Lower lobe of right lung (tissue), 2 donors: ENCODE measurements around the gene STAMBP. TPM values are rescaled to one million over a fixed set of nuclear protein-coding genes. Genes with fewer than 3 reads are reported as not detected.

ENCODE experiments used
- ATAC-seq, 2 donors: fragments of 200-7000 bp; cut with Tn5 transposase; one replicate each; pipeline ENCODE4 v1.9.1; 2020 to 2022; ENCODE audit warnings: mild to moderate bottlenecking in 2 of 2, moderate library complexity in 2 of 2
- DNase-seq: peaks from one replicate; pipeline ENCODE4 v3.0.0-alpha.2; 2020
- H3K27ac ChIP-seq: fragments of 200-600 bp; one replicate; pipeline ENCODE4 v1.8.0; 2022
- H3K27me3 ChIP-seq: fragments of 200-600 bp; one replicate; pipeline ENCODE4 v1.8.0; 2022; ENCODE audit warnings: low read depth
- H3K36me3 ChIP-seq: fragments of 200-600 bp; one replicate; pipeline ENCODE4 v1.8.0; 2022; ENCODE audit warnings: mild to moderate bottlenecking
- H3K4me1 ChIP-seq: fragments of 200-600 bp; one replicate; pipeline ENCODE4 v1.8.0; 2022
- H3K4me3 ChIP-seq: fragments of 200-600 bp; one replicate; pipeline ENCODE4 v1.8.0; 2022; ENCODE audit warnings: mild to moderate bottlenecking
- H3K9me3 ChIP-seq: fragments of 200-600 bp; one replicate; pipeline ENCODE4 v1.8.0; 2022
- intact Hi-C: fragments of 100-400 bp; cut with DNase I; formaldehyde crosslinking; loops from one replicate; pipeline ENCODE4 v1.11.0; 2022
- total RNA-seq: library from RNA; stranded (reverse); fragmentation: NEBNext Ultra II Directional; extraction: Animal tissue kit (Norgen Biotek cat#: 25700); gene quantifications from one replicate; pipeline ENCODE4 v1.2.1, GENCODE V29; 2021
- TF ChIP-seq, protein P1 (sequence below): fragments of 200-600 bp; IDR thresholded peaks from one replicate; pipeline ENCODE4 v1.8.0; 2022; ENCODE audit warnings: antibody characterized with exemption, mild to moderate bottlenecking
- donor health status: DM: no; HTN: yes; CAD: no; lungs with severe emphysema.

Gene STAMBP
- total RNA-seq, 1 donor from 2014 or later: 31.3 TPM

DNA sequence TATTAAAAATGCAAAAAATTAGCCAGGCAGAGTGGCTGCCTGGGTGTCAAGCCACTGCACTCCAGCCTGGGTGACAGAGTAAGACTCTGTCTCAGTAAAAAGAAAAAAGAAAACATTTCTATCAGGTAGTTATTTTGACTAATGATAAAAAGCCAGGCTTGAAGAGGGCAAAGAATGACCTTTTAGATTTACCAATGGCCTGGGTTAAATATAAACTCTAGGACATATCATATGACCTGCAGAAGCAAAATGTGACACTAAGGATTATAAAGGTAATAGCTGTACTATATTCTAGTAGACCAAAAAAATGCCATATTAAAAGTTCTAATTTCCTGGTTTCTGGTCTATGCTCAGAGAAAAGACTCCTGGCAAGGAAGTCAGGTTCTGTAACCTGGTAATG is 16.1 kb upstream of the STAMBP start:
- Histone ChIP-seq H3K27ac (no peak overlapping the region), H3K4me3 (no peak overlapping the region), H3K9me3 (no peaks in the 10 kb centered on the region), H3K36me3 (no peaks in the 10 kb centered on the region), H3K27me3 (peaks cover 8% of the 10 kb centered on the region), H3K4me1 (no peaks in the 10 kb centered on the region)
- TF ChIP-seq, protein P1, sequence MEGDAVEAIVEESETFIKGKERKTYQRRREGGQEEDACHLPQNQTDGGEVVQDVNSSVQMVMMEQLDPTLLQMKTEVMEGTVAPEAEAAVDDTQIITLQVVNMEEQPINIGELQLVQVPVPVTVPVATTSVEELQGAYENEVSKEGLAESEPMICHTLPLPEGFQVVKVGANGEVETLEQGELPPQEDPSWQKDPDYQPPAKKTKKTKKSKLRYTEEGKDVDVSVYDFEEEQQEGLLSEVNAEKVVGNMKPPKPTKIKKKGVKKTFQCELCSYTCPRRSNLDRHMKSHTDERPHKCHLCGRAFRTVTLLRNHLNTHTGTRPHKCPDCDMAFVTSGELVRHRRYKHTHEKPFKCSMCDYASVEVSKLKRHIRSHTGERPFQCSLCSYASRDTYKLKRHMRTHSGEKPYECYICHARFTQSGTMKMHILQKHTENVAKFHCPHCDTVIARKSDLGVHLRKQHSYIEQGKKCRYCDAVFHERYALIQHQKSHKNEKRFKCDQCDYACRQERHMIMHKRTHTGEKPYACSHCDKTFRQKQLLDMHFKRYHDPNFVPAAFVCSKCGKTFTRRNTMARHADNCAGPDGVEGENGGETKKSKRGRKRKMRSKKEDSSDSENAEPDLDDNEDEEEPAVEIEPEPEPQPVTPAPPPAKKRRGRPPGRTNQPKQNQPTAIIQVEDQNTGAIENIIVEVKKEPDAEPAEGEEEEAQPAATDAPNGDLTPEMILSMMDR: no peak
- no peak for DNase-seq
- intact Hi-C loops: no loop called here
- no peak for ATAC-seq

DNA sequence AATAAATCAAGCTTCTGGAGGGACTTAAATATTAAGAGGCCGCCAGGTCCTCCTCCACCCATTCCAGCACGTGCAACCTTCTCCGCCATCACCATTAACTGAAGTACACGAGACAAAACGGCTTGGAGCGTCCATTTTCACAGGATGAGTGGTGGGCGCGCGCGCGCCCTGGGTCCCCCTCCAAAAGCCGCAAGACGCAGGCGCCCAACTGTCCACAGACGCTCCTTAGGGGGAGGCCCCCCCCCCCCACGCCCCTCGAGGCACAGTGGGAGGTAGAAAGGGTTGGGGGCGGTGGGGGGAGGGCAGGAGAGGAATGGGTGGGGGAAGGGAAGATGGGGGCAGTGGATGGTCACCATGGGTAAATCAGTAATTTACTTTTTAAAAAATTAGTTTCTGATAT is 10.5 kb upstream of the STAMBP start:
- H3K9me3 ChIP-seq: no peaks in the 10 kb centered on the region
- ATAC-seq (no peak), DNase-seq (no peak)
- TF ChIP-seq, protein P1: no peak
- intact Hi-C loops: no loop called here
- H3K4me1 ChIP-seq: no peaks in the 10 kb centered on the region
- H3K27me3 ChIP-seq: peaks cover 8% of the 10 kb centered on the region
- no peak overlapping the region for H3K4me3 ChIP-seq
- no peak overlapping the region for H3K27ac ChIP-seq
- H3K36me3 ChIP-seq: no peaks in the 10 kb centered on the region

DNA sequence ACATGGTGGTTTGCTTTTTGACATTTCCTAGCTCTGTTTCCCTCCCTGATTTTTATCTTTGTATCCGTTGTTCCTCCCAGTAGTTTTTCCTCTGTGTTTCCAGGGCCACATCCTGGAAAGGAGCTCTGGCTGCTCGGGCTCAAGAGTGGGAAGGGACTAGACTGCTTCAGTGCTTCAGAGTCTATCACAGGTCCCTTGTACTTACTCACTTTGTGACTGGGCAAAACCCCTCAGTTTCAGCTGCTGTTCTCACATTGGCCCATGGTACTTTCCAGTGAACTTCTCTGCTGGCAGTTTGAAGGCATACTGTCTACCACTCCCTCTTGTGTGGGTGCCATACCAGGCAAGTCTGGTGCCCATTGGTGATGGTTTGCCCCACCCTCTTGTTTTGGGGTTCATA is 7.5 kb upstream of the STAMBP start:
- TF ChIP-seq, protein P1: no peak
- H3K27ac ChIP-seq: no peak overlapping the region
- no peaks in the 10 kb centered on the region for H3K27me3 ChIP-seq
- ATAC-seq: no peak
- H3K4me3 ChIP-seq: no peak overlapping the region
- no peak for DNase-seq
- no peaks in the 10 kb centered on the region for H3K36me3 ChIP-seq
- H3K9me3 ChIP-seq: no peaks in the 10 kb centered on the region
- H3K4me1 ChIP-seq: no peaks in the 10 kb centered on the region
- intact Hi-C loops: no loop called here

DNA sequence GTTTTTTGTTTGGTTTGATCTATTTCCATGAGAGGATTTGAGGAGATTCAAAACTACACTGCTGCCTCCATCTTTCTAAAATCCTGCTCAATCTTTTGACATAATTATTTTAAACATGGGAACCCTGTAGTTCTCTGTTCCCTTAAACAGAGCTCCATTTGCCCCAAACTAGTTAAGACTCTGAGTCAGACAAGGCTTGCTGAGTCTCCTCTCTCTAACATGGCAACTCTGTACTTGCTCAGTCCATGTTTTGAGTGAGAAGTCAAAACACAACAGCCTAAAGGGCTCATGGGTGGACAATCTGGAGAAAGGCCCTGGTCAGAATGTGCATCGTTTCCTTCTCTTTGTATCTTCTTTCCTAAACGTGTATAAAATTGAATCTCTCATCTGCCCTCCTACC is 7.1 kb upstream of the STAMBP start:
- no peaks in the 10 kb centered on the region for H3K9me3 ChIP-seq
- intact Hi-C loops: no loop called here
- no peak overlapping the region for H3K4me3 ChIP-seq
- TF ChIP-seq, protein P1: no peak
- no peaks in the 10 kb centered on the region for H3K36me3 ChIP-seq
- DNase-seq (no peak), ATAC-seq (no peak)
- no peak overlapping the region for H3K27ac ChIP-seq
- no peaks in the 10 kb centered on the region for H3K4me1 ChIP-seq
- no peaks in the 10 kb centered on the region for H3K27me3 ChIP-seq

DNA sequence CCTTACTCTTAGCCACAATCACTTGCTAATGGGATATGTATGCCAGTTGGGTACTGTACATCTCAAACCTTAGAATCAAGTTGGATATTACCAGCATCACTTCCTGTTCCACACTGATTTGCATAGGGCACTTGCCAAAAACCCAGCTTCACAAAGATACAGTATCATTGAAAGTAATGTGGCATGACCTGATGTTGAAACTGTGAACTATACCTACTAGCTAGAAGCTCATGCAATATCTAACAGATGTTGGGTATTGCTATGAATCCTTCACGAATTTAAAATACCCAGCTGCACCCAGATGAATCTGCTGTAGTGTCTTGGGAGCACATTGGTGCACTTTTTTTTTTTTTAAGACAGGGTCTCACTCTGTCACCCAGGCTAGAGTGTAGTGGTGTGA is 6.5 kb upstream of the STAMBP start:
- Histone ChIP-seq H3K27ac (no peak overlapping the region), H3K4me3 (no peak overlapping the region), H3K36me3 (no peaks in the 10 kb centered on the region), H3K9me3 (no peaks in the 10 kb centered on the region), H3K4me1 (no peaks in the 10 kb centered on the region), H3K27me3 (no peaks in the 10 kb centered on the region)
- ATAC-seq (no peak), DNase-seq (no peak)
- TF ChIP-seq, protein P1: no peak
- intact Hi-C loops: no loop called here

DNA sequence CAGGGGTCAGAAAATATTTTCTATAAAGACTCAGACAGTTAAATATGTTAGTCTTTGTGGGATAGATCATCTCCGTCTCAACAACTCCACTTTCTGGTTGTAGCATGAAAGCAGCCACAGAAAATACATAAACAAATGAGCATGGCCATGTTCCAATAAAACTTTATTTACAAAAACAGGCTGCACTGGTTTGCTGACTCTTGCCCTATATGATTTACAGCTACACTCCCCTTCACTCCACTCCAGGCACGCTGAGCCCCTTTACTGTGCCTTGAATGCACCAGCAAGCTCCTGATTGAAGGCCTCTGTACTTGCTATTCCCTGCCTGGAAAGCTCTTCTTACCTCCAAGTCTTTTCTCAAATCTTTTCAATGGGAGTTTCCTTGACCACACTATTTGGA is 5.8 kb upstream of the STAMBP start:
- no peak for ATAC-seq
- H3K36me3 ChIP-seq: no peaks in the 10 kb centered on the region
- H3K27ac ChIP-seq: no peak overlapping the region
- intact Hi-C loops: no loop called here
- H3K4me3 ChIP-seq: no peak overlapping the region
- peaks cover 4% of the 10 kb centered on the region for H3K4me1 ChIP-seq
- no peaks in the 10 kb centered on the region for H3K27me3 ChIP-seq
- TF ChIP-seq, protein P1: no peak
- DNase-seq: no peak
- no peaks in the 10 kb centered on the region for H3K9me3 ChIP-seq
